Measurements from ENCODE around the gene HTR7.

The HTR7 gene

GRCh38 chr10:90800232-90800796, 57.5 kb downstream of the HTR7 start:
- TF ChIP-seq, protein P1, sequence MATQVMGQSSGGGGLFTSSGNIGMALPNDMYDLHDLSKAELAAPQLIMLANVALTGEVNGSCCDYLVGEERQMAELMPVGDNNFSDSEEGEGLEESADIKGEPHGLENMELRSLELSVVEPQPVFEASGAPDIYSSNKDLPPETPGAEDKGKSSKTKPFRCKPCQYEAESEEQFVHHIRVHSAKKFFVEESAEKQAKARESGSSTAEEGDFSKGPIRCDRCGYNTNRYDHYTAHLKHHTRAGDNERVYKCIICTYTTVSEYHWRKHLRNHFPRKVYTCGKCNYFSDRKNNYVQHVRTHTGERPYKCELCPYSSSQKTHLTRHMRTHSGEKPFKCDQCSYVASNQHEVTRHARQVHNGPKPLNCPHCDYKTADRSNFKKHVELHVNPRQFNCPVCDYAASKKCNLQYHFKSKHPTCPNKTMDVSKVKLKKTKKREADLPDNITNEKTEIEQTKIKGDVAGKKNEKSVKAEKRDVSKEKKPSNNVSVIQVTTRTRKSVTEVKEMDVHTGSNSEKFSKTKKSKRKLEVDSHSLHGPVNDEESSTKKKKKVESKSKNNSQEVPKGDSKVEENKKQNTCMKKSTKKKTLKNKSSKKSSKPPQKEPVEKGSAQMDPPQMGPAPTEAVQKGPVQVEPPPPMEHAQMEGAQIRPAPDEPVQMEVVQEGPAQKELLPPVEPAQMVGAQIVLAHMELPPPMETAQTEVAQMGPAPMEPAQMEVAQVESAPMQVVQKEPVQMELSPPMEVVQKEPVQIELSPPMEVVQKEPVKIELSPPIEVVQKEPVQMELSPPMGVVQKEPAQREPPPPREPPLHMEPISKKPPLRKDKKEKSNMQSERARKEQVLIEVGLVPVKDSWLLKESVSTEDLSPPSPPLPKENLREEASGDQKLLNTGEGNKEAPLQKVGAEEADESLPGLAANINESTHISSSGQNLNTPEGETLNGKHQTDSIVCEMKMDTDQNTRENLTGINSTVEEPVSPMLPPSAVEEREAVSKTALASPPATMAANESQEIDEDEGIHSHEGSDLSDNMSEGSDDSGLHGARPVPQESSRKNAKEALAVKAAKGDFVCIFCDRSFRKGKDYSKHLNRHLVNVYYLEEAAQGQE (IDR thresholded peaks at IDR 0.05; ENCODE audit: insufficient read depth in 1 of 2, low read depth in 2 of 2, low read length in 2 of 2): no peak
- TF ChIP-seq TAF1 (IDR thresholded peaks at IDR 0.05; ENCODE audit: borderline replicate concordance, insufficient read depth, low read length) (no peak), FOXP2 (optimal IDR thresholded peaks at IDR 0.05; ENCODE audit: borderline replicate concordance, extremely low read depth, extremely low read length, insufficient read depth) (no peak), POLR2AphosphoS5 (IDR thresholded peaks at IDR 0.05; ENCODE audit: low read depth, low read length) (no peak), SIN3A (IDR thresholded peaks at IDR 0.05; ENCODE audit: borderline replicate concordance, insufficient read depth, low read length) (no peak)

DNA sequence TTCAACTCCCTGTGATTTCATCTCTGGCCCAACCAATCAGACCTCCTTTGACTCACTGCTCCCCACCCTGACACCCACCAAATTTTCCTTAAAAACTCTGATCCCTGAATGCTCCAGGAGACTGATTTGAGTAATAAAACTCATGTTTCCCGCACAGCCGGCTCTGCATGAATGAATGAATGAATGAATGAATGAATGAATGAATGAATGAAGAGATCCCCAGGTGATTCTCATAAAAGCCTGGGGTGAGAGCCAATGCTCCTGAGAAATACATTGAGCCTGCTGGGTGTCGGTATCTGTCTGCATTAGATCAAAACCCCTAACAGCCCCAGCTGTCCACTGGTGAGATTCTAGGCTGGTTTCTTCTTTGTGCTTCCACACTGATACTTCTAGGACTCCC, 58.7 kb downstream of the HTR7 start:
- TF ChIP-seq SIN3A (IDR thresholded peaks at IDR 0.05; ENCODE audit: borderline replicate concordance, insufficient read depth, low read length) (no peak), POLR2AphosphoS5 (IDR thresholded peaks at IDR 0.05; ENCODE audit: low read depth, low read length) (no peak)

GRCh38 chr10:90798482-90798881, 59.4 kb downstream of the HTR7 start:
- TF ChIP-seq POLR2AphosphoS5 (IDR thresholded peaks at IDR 0.05; ENCODE audit: low read depth, low read length) (no peak), FOXP2 (optimal IDR thresholded peaks at IDR 0.05; ENCODE audit: borderline replicate concordance, extremely low read depth, extremely low read length, insufficient read depth) (no peak), SIN3A (IDR thresholded peaks at IDR 0.05; ENCODE audit: borderline replicate concordance, insufficient read depth, low read length) (no peak), TAF1 (IDR thresholded peaks at IDR 0.05; ENCODE audit: borderline replicate concordance, insufficient read depth, low read length) (no peak)
- TF ChIP-seq, protein P1 (IDR thresholded peaks at IDR 0.05; ENCODE audit: insufficient read depth in 1 of 2, low read depth in 2 of 2, low read length in 2 of 2): no peak

GRCh38 chr10:90790422-90790821, 67.4 kb downstream of the HTR7 start:
- TF ChIP-seq FOXP2 (optimal IDR thresholded peaks at IDR 0.05; ENCODE audit: borderline replicate concordance, extremely low read depth, extremely low read length, insufficient read depth) (no peak), POLR2AphosphoS5 (IDR thresholded peaks at IDR 0.05; ENCODE audit: low read depth, low read length) (no peak), SIN3A (IDR thresholded peaks at IDR 0.05; ENCODE audit: borderline replicate concordance, insufficient read depth, low read length) (no peak), TAF1 (IDR thresholded peaks at IDR 0.05; ENCODE audit: borderline replicate concordance, insufficient read depth, low read length) (no peak)
- TF ChIP-seq, protein P1 (IDR thresholded peaks at IDR 0.05; ENCODE audit: insufficient read depth in 1 of 2, low read depth in 2 of 2, low read length in 2 of 2): no peak

- TF ChIP-seq SIN3A (IDR thresholded peaks at IDR 0.05; ENCODE audit: borderline replicate concordance, insufficient read depth, low read length) (no peak), FOXP2 (optimal IDR thresholded peaks at IDR 0.05; ENCODE audit: borderline replicate concordance, extremely low read depth, extremely low read length, insufficient read depth) (no peak), POLR2AphosphoS5 (IDR thresholded peaks at IDR 0.05; ENCODE audit: low read depth, low read length) (no peak), TAF1 (IDR thresholded peaks at IDR 0.05; ENCODE audit: borderline replicate concordance, insufficient read depth, low read length) (no peak)
- TF ChIP-seq, protein P1 (IDR thresholded peaks at IDR 0.05; ENCODE audit: insufficient read depth in 1 of 2, low read depth in 2 of 2, low read length in 2 of 2): no peak
Measured at GRCh38 chr10:90788968-90789367, 68.9 kb downstream of the HTR7 start.
